Heart right ventricle (tissue), 16 donors: ENCODE measurements around the gene PPP1R15B. TPM values are rescaled to one million over a fixed set of nuclear protein-coding genes. Genes with fewer than 3 reads are reported as not detected.

ENCODE experiments used
- ATAC-seq, 8 donors: fragments of 200-7000 bp; cut with Tn5 transposase; one replicate each; pipeline ENCODE4 v1.9.1; 2020; ENCODE audit warnings: mild to moderate bottlenecking in 8 of 8, moderate library complexity in 8 of 8, moderate number of reproducible peaks in 1 of 8
- DNase-seq, 2 donors: peaks; one replicate each; pipeline ENCODE4 v3.0.0-alpha.2; 2020
- H3K27ac ChIP-seq, 10 donors: fragments of 200-600 bp; sonication (generic) in 2 of 10; one replicate each; pipeline versions ENCODE4 v1.5.0 to v1.8.0; 2020 to 2022; ENCODE audit warnings: mild to moderate bottlenecking in 3 of 10
- H3K27me3 ChIP-seq, 7 donors: fragments of 200-600 bp; one replicate each; pipeline ENCODE4 v1.8.0; 2021 to 2022; ENCODE audit warnings: mild to moderate bottlenecking in 2 of 7
- H3K36me3 ChIP-seq, 9 donors: fragments of 200-600 bp; sonication (generic) in 1 of 9; one replicate each; pipeline versions ENCODE4 v1.5.0 to v1.8.0; 2020 to 2022; ENCODE audit warnings: mild to moderate bottlenecking in 2 of 9
- H3K4me1 ChIP-seq, 9 donors: fragments of 200-600 bp; sonication (generic) in 1 of 9; one replicate each; pipeline versions ENCODE4 v1.5.0 to v1.8.0; 2020 to 2022; ENCODE audit warnings: mild to moderate bottlenecking in 4 of 9
- H3K4me3 ChIP-seq, 10 donors: fragments of 200-600 bp; sonication (generic) in 2 of 10; one replicate each; pipeline versions ENCODE4 v1.5.0 to v1.8.0; 2020 to 2022; ENCODE audit warnings: mild to moderate bottlenecking in 7 of 10, moderate library complexity in 2 of 10
- H3K9me3 ChIP-seq, 11 donors: fragments of 200-600 bp in 10 of 11; sonication (generic) in 2 of 11; one replicate each; pipeline versions ENCODE4 v1.5.0 to v1.8.0; 2013 to 2022; ENCODE audit warnings: mild to moderate bottlenecking in 2 of 11, control low read depth in 1 of 11, moderate library complexity in 1 of 11
- WGBS, 2 donors: extraction: QIAGEN DNeasy Blood & Tissue Kit; methylation state at CpG; one replicate each; pipeline ENCODE4 v1.1.7; 2013; ENCODE audit warnings: inconsistent platforms in 1 of 2; 5-methylcytosine and 5-hydroxymethylcytosine counted together
- intact Hi-C, 10 donors: fragments of 100-400 bp; cut with DNase I; formaldehyde crosslinking; loops; one replicate each; pipeline versions ENCODE4 v1.11.1 to v1.14.2; 2022
- polyA plus RNA-seq, 2 donors: library from polyadenylated mRNA; stranded (reverse); fragments of 200-250 nt; gene quantifications; one replicate each; pipeline ENCODE4 v1.2.3, GENCODE V29; 2013
- total RNA-seq, 10 donors: library from RNA; stranded (reverse); fragmentation: NEBNext Ultra II Directional in 3 of 10; extraction: Animal tissue kit (Norgen Biotek cat#: 25700) in 3 of 10; gene quantifications; one replicate each; pipeline versions ENCODE4 v1.2.1 to v1.2.4, GENCODE V29; 2021 to 2023
- TF ChIP-seq, protein P1 (sequence below), 9 donors: fragments of 200-600 bp; sonication (generic) in 2 of 9; IDR thresholded peaks; one replicate each; pipeline versions ENCODE4 v1.5.0 to v1.8.0; 2021 to 2022; ENCODE audit warnings: antibody characterized with exemption in 9 of 9, mild to moderate bottlenecking in 5 of 9, moderate library complexity in 1 of 9
- donor health status: Arrhythmogenic right ventricular cardiomyopathy.
- donor health status: ischemic (EF 13 %, LVEDD 7.1; RV severe dilation, severe dysfunction).
- donor health status: healthy with polysubstance abuse.
- donor health status: DM: no; HTN: yes; CAD: no.
- donor health status: DM: no; HTN: no; CAD: no.
- donor health status: ischemic (EF 25% LVEDD 6.9; RV normal size, moderate dysfunction).
- donor health status: ischemic (EF 25% LVEDD 5.7; RV mildly dilated, moderate dysfunction).
- donor health status: healthy.
- donor health status: DM: yes; HTN: yes; CAD: no.
- donor health status: Ischemic cardiomyopathy.
- donor health status: ischemic (EF 35%, LVEDD 5.7; RV mildly dilated, moderate dysfunction).
- donor health status: nonischemic (EF 11% LVEDD 7.7; RV severe dilation, severe dysfunction).
- donor health status: DM: yes; HTN: yes; CAD: no.
- donor health status: PGD.
- donor health status: ischemic (EF 29% LVEDD 5.4; RV normal size, mild dysfunction).
- donor health status: nonischemic (EF 23%, LVEDD 6.1; RV moderate dilation, normal function).

The PPP1R15B gene
- total and polyA plus RNA-seq, 12 donors = 8.4 to 47.3 (median 21.5) TPM

DNA sequence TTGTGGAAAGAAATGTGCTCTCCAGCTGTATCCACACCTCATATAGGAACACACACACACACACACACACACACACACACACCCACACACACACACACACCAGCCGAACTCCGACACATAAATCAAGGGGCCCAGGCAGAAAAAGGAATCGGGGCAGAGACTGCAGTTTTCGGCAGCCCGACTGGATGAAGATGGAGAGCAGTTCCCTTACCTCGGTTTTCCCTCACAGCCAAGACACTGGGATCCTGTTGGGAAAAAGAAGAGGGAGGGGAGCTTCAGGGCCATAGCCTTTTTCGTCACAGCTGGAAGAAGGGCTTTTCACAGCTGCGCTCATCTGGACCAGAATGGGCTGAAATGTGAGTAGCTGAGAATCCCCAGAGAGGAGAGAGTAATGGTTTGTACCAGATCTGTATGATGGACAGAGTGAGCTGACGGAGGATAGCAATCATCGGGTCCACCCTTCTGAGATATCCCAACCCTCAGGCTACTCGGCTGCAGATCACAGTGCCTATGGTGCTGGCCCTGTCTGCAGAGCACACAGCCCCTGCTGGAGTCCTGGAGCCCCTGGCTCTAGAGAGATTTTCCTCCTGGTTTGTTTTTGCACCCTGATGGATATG, 45.3 kb upstream of the PPP1R15B start:
- intact Hi-C loops = no loop called here
- peak overlapping the region in 4 of 10 donors; percentile 1 to 43 (median 28) for H3K27ac ChIP-seq
- H3K9me3 ChIP-seq = no peaks in the 10 kb centered on the region
- peak; percentile 21 to 69 for DNase-seq
- H3K36me3 ChIP-seq = peaks cover 0 to 91% (median 47%) of the 10 kb centered on the region in 9 donors
- H3K4me1 ChIP-seq = peaks cover 14 to 93% (median 61%) of the 10 kb centered on the region in 9 donors
- 62 to 63% methylated on average over 11 of the region's 11 CpGs for WGBS, 2 donors
- peak; percentile 10 to 80 (median 46) for ATAC-seq
- H3K27me3 ChIP-seq = no peaks in the 10 kb centered on the region
- TF ChIP-seq, protein P1, sequence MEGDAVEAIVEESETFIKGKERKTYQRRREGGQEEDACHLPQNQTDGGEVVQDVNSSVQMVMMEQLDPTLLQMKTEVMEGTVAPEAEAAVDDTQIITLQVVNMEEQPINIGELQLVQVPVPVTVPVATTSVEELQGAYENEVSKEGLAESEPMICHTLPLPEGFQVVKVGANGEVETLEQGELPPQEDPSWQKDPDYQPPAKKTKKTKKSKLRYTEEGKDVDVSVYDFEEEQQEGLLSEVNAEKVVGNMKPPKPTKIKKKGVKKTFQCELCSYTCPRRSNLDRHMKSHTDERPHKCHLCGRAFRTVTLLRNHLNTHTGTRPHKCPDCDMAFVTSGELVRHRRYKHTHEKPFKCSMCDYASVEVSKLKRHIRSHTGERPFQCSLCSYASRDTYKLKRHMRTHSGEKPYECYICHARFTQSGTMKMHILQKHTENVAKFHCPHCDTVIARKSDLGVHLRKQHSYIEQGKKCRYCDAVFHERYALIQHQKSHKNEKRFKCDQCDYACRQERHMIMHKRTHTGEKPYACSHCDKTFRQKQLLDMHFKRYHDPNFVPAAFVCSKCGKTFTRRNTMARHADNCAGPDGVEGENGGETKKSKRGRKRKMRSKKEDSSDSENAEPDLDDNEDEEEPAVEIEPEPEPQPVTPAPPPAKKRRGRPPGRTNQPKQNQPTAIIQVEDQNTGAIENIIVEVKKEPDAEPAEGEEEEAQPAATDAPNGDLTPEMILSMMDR (IDR thresholded peaks at IDR 0.05) = no peak
- H3K4me3 ChIP-seq = no peak overlapping the region

DNA sequence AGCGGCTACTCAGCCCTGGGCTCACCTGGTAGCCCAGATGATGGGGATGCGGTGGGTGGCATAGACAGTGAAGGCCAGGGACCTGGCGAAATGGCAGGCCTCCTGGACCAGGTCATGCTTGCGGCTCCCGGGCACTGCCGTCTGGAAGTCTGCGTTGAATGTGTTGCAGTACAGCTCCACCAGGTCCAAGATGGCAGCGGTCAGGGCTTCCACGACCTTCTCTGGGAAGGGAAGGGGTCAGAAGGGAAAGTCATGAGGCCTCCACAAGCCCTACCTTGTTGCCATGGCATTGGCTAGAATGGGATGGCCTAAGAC, 44.2 kb upstream of the PPP1R15B start:
- TF ChIP-seq, protein P1 (IDR thresholded peaks at IDR 0.05) = no peak
- peaks cover 0 to 96% (median 46%) of the 10 kb centered on the region in 9 donors for H3K36me3 ChIP-seq
- ATAC-seq (no peak), DNase-seq (no peak)
- 96 to 97% methylated on average over 9 of the region's 9 CpGs for WGBS, 2 donors
- H3K27ac ChIP-seq = peak overlapping the region in 5 of 10 donors; percentile 1 to 89 (median 23)
- no peaks in the 10 kb centered on the region for H3K27me3 ChIP-seq
- intact Hi-C loops = no loop called here
- H3K4me3 ChIP-seq = no peak overlapping the region
- H3K9me3 ChIP-seq = no peaks in the 10 kb centered on the region
- peaks cover 20 to 93% (median 61%) of the 10 kb centered on the region in 9 donors for H3K4me1 ChIP-seq

DNA sequence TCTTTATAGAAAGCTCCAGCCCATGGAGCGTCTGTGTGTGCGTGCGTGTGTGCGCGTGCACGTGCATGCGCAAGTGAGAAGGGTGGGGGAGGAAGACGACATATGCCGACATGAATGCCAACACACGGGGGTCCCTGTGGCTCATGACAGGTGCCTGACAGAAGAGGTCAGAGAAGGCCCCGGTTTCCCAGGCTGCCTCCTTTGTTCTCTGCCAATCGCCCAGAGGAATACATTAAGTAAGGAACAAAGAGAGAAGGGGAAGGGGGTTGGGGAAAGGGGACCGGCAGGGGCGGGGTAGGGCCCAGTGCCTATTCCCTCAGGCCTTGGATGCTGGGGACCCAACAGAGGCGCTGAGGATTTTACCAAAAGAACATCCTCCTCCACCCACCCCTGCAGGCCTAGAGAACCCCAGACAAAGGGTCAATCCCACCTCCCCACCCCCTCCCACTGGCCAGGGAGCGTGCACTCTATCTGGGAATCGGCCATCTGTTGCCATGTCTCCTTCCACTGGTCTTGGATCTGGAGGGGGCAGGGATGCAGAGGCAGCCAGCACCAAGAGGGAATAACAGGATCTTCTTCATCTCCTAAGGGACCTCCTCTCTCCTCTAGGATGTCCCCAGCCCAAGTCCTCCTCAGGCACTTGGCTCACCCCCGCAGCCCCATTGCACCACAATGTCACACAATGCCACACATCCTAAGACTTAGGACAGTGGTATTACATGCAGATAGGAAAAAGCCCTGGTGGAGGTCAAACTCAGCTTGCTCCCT, 43.6 kb upstream of the PPP1R15B start:
- TF ChIP-seq, protein P1 (IDR thresholded peaks at IDR 0.05) = no peak
- ATAC-seq (no peak), DNase-seq (no peak)
- intact Hi-C loops = no loop called here
- Histone ChIP-seq H3K4me1 (peaks cover 19 to 93% (median 55%) of the 10 kb centered on the region in 9 donors), H3K27me3 (no peaks in the 10 kb centered on the region), H3K4me3 (no peak overlapping the region), H3K9me3 (no peaks in the 10 kb centered on the region), H3K27ac (peak overlapping the region in 9 of 10 donors; percentile 13 to 89 (median 49)), H3K36me3 (peaks cover 0 to 91% (median 41%) of the 10 kb centered on the region in 9 donors)
- WGBS, 2 donors = 71 to 74% methylated on average over 18 of the region's 18 CpGs

DNA sequence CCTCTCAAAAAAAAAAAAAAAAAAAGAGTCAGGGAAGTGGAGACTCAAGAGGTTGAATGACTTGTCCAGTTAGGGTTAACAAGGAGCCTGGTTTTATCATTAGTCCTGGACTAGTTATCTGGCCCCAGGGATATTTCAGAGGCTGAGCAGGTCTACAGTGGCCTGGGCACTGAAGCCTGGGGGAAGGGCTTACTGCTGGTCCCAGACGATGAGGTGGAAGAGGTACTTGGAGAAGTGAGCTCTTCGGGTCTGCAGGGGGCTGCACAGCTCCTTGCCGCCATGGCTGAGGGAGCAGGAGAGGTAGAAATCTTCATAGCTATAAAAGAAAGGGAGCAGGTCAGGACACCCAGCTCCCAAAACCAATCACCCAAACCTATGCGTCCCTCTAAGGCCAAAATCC, 42.9 kb upstream of the PPP1R15B start:
- H3K4me1 ChIP-seq = peaks cover 18 to 93% (median 54%) of the 10 kb centered on the region in 9 donors
- TF ChIP-seq, protein P1 (IDR thresholded peaks at IDR 0.05) = no peak
- H3K27ac ChIP-seq = peak overlapping the region in 9 of 10 donors; percentile 13 to 89 (median 49)
- ATAC-seq (no peak), DNase-seq (no peak)
- H3K27me3 ChIP-seq = no peaks in the 10 kb centered on the region
- H3K36me3 ChIP-seq = peaks cover 0 to 91% (median 33%) of the 10 kb centered on the region in 9 donors
- WGBS, 2 donors = 74 to 77% methylated on average over 4 of the region's 4 CpGs
- H3K9me3 ChIP-seq = no peaks in the 10 kb centered on the region
- intact Hi-C loops = no loop called here
- no peak overlapping the region for H3K4me3 ChIP-seq
